Uterus (tissue), 2 donors: Measurements from ENCODE around the gene GLI2.

Source experiments
- POLR2A ChIP-seq, 2 donors: fragments of 450-650 bp; IDR thresholded peaks; one replicate each; pipeline ENCODE4 v1.6.1; 2016; ENCODE audit warnings: antibody characterized with exemption in 2 of 2, mild to moderate bottlenecking in 1 of 2, moderate library complexity in 1 of 2
- TF ChIP-seq, protein P1 (sequence below), 4 experiments: fragments of 200-600 bp in 2 of 4; fragments of 450-650 bp in 2 of 4; sonication (generic) in 2 of 4; IDR thresholded peaks; one replicate each; pipeline ENCODE4 v1.5.1; 2016 to 2019; ENCODE audit warnings: antibody characterized with exemption in 4 of 4, mild to moderate bottlenecking in 2 of 4, moderate library complexity in 1 of 4

DNA sequence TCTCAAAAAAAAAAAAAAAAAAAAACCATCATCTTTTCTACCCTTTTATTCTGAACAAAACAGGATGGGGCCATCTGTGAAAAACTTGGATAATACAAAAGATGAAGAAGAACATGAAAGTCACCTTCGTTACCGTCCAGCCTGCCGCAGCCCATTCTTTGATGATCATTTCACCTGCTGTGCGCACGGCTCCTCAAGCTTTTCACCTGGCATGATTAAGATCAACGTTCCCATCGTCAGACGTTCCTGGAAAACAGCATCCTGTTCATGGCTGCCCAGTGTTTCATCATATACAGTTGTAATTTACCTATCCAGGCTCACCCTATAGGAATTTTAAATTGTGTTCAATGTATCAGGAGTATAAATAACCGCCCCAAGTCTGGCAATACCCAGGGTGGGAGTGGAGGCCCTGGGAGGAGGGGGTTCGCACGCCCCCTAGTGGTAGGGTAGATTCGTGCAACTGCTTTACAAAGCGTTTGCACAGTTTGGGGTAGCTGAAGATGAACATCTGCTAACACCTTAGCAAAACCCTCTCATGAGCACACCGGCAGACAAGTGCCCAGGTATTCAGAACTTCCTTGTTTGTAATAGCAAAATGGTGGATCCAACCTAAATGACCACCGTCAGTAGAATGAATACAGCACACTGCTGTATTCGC is 49.0 kb upstream of the GLI2 start:
- TF ChIP-seq, protein P1, sequence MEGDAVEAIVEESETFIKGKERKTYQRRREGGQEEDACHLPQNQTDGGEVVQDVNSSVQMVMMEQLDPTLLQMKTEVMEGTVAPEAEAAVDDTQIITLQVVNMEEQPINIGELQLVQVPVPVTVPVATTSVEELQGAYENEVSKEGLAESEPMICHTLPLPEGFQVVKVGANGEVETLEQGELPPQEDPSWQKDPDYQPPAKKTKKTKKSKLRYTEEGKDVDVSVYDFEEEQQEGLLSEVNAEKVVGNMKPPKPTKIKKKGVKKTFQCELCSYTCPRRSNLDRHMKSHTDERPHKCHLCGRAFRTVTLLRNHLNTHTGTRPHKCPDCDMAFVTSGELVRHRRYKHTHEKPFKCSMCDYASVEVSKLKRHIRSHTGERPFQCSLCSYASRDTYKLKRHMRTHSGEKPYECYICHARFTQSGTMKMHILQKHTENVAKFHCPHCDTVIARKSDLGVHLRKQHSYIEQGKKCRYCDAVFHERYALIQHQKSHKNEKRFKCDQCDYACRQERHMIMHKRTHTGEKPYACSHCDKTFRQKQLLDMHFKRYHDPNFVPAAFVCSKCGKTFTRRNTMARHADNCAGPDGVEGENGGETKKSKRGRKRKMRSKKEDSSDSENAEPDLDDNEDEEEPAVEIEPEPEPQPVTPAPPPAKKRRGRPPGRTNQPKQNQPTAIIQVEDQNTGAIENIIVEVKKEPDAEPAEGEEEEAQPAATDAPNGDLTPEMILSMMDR (IDR thresholded peaks at IDR 0.05): no peak
- TF ChIP-seq POLR2A (IDR thresholded peaks at IDR 0.05): no peak
